EL (cell line): ENCODE data around the gene YPEL4.

ENCODE experiments used
- DNase-seq: peaks from one replicate; pipeline ENCODE4 v3.0.0-alpha.2; 2016

The YPEL4 gene

DNA sequence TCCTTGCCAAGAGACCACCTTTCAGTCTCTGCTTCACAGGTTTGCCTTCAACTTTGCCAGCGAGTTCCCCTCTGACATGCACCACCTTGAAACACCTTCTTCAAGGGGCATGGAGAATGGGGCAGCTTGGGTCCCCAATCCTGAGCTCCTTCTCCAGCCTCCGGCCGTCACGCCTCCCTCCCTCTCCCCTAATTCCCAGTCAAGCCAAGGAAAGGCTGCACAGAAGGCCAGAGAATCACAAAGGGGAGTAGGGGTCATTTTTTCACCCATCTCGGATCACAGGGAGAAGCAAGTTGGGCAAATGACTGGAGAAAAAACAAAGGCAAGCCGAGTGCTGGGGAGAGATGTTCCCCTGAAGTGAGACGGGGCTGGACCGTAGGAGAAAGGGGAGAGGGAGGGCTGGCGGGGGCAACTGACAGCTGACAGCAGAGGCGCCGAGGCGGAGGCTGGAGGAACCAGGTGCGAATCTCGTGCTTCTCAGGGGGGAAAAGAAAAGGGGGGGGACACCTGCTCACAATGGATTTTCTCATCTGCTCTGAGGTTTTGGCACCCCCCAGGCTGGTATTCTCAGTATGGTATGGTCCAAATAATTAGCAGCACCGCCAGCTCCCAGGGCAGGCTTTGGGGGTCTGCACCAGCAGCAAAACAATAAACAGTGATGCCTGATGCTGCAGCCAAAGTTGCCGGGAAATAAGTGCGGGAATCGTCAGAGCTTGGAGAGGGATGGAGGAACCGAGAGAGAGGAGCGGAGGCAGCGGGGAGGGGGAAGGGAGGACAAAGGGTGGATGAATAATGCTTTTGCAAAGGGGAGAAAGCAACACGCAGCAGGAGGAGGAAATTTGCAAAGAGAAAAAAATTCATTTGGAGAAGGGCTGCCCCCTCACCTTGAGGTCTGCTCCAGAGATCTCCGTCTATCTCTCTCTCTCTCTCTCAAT lies 644 bp downstream of the YPEL4 start:
- peak; percentile 57 for DNase-seq

DNA sequence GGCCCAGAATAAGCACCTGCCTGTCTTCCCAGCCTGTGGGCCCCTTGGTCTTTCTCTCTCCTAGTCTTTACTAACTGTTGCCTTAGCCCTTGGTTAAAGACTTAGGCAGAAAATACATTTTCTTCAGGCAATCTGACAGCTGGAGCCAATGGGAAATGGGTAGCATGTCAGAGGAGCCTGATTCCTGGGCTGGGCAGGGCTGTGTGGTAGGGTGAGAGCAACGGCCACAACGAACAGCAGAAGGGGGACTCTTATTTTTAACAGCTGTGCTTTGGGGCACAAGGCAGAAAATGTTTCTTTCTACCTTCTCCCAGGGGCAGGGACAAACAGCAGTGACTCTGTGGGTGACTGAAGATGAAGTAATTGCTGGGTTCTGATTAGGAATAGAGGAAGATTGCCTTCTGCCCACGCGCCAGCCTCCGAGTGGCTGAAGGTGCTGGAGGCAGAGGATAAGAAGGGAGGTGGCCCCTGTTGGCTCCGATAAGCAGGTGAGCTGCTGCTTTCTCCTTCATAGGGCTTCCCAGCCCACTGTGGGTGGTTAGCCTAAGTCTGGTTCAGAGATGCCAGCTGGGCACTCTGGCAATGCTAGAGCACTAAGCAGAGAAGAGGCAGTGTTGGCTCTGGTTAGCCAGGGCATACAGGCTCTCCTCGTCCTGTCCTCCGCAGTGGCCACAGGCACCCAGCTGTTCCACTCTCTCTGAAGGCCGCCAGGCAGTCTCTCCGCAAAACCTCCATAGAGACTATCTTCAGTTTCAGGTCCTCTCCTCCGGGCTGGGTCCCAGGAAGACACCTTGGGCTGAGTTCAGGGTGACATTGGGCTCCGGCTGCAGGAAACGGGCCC lies 1.5 kb downstream of the YPEL4 start:
- DNase-seq: no peak

DNA sequence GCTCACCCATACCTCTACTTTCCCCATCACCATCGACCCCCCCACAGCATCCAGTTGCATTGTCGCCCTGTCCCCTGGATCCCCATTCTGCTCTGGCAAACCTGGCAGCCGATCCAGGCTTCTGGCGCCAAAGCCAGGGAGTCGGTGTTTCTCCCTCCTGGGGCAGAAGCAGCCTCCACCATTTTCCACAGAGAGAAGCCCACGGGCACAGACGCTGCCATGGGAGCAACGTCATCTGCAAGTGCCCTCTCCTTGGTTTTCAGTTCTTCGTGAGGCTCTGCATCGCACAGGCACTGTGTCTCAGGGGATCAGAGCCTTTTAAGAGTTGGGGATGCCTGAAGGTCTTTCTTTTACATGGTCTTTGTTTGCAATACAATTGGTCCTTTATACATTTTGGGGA lies 2.3 kb downstream of the YPEL4 start:
- DNase-seq: no peak

DNA sequence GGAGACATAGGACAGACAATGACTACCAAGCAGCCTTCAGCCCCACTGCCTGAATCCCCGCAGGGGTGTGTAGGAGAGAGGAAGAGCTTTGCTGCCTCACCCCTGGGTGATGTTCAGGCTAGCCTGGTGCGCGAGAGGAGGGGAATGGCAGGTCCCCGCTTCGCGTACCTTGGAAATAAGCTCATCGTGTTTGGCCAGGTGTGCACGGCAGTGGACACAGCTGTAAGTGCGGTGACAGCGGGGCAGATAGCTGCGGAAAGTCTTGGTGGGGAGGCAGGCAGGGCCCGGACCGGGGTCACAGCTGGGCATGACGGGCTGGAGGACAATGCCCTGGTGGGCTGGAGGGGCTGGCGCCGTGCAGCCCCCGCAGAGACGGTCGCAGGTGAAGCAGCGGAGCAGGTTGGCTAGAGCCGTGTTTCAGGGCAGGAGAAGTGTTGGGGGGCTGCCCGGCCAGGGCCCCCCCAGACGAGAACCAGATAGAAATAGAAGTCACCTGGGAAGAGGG lies 2.9 kb downstream of the YPEL4 start:
- no peak for DNase-seq

DNA sequence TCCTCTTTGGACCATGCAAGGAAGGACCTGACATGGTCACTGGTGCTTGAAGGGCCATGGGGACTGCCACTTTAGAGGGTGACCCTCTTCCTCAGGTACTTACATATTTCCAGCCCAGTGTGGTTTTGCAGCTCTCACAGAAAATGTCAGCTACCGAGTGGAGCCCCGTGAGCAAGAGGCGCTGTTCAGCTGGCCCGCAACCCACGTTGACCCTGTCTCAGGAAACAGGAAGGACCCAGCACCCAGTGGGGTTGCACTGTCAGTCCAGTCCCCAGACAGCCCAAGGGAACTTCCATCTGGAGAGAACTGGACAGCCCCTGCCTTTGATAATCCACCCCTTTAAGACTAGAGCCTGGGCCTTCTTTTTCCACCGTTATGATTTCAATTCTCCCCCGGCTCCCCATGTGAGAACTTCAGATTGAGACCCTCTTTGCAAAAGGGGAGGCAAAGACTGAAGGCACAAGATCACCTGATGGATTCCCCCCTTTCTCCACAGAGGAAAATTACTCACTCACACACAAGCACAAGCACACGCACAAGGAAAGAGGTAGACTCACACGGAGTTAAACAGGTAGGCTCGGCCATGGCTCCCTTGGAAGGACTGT lies 3.4 kb downstream of the YPEL4 start:
- no peak for DNase-seq

DNA sequence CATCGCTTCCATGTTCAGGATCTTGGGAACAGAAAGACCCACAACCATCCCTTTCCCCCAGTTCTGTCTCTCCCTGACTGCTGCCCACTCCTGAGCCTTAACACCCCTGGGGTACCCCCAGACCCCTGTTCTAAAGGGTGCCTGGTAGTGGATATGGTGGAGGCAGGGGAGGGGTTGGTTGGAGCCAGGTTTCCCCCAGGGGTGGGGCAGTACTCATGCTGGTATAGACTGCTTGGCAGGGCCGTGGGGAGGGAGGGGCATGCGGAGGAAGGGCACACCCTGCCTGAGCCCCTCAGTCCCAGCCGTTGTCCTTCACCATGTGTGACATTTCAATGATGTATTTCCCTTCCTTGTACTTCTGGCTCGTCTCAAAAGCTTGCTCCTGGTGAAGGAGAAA lies 4.0 kb downstream of the YPEL4 start:
- DNase-seq: no peak

DNA sequence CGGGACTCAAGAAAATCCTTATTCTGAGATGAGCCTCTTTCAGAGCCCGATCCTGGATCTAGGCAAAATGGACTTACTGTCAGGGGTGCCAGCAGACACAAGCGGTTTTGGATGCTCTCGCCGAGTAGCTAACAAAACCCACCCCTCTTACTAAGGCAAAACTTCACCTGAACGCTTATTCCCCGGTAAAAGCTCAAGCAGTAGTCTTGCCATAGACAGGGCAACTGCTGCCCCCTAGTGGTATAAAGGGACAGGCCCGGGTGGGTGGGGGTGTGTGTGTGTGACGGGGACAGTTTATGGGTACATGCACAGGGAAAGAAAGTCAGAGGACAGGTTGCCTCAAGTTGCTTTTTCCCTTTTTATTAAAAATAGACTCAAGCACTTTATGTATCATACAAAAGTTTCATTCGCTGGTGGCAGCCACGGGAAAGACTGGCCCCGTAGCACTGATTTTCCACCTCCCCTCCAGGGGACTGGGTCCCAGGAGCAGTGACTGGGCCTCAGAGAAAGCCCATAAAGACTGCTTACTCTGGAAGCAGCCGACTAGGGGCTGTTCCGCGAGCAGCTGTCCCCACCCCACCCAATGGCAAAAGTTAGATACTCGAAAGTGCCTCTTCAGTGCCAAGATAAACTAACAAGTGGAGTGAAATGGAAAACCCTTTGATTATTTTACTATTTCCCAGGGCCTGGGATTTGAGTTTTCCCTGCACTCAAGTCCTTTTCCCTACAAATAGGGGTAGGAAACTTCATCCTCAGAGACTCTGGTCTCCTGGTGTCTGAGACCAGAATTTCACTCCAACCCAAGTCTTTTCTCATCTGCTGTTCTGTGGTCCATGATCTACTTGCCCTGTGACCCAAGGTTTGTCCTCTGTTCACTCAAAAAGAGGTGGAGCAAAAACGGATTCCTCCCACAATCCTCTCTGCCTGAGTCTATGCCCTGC lies 4.7 kb downstream of the YPEL4 start:
- peak; percentile 73 for DNase-seq

DNA sequence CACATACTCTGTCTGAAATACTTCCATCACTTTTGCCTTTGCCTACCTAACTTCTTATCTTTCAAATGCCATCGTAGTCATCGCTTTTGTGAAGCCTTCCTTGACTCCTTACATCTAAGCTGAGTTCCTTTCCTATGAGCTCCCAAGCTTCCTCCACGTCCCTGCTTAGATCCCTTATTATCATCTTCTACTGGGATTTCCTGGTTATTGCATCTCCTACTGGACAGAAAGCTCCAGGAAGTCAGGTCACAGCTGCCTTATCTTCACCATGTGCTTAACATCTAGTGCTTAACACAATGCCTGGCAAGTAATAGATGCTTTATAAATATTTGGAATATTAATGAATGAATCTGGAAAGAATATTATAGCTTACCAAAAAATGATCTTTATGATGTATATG lies 5.9 kb downstream of the YPEL4 start:
- DNase-seq: no peak

DNA sequence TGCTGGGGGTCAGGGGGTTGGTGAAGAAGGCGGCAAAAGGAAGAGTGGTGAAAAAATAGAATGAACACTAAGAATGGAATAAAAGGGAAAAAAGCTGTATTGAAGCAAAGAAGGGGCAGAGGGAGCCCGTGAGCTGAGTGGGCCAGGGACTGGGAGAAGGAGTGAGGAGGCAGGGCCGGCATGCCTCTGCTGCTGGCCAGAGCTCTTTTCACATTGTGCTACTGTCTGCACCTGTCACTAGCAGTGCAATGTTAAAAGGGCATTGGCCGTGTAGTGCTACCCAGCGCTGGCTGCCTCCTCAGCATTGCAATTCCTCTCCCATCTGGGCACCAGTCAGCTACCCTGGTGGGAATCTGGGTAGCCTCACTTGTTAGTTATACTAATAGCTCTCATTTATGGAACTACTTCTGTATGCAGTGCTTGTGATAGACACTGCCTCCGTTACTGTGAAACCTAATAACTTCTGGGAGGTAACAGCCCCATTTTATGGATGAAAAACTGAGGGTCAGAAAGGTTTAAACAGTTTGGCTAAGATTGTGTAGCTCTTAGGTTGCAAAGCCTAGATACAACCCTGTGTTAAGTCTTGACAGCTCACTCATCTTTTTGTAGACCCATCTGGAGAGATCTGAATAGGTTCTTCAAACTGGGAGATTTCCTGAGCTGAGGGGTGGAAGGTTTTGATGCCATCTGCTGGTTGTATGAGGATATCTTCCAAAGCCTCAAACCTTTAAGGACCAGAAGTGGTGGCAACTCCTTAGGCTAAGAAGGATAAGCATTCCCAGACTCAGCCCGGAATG lies 8.5 kb downstream of the YPEL4 start:
- DNase-seq: peak; percentile 64

DNA sequence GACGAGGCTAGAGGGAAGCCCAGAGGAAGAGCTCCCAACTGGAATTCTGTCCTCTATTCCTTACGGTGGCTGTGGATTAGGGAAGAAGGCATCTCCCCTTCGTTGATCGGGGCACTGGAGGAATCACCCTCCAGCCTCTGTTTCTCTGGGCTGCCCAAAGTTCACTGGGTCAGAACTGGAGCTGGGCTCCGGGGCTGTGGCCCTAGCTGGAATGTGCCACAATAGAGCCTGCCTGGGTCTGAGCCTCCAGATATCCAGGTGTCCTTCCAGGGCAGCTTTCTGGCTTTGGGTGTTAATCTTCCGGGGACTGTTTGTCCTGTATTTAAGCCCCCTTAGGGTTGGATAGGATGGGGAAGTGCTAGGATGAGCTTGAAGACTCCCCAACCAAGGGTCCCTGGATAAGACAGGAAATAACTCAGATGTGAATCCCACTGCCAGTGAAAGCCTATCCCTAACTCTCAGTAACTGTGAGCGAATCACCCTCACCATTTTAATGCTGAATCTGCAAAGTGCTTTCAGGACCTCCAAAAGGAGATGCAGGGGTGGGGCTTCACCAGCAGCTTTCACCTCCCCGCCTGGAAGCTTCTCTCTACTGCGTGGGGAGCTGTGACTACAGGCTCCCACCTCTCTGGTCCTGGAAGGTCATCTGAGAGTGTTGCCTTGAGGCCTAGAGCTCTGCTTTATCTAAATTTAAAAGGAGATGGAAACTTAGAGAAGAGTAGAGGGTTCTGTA lies 9.5 kb downstream of the YPEL4 start:
- DNase-seq: no peak

DNA sequence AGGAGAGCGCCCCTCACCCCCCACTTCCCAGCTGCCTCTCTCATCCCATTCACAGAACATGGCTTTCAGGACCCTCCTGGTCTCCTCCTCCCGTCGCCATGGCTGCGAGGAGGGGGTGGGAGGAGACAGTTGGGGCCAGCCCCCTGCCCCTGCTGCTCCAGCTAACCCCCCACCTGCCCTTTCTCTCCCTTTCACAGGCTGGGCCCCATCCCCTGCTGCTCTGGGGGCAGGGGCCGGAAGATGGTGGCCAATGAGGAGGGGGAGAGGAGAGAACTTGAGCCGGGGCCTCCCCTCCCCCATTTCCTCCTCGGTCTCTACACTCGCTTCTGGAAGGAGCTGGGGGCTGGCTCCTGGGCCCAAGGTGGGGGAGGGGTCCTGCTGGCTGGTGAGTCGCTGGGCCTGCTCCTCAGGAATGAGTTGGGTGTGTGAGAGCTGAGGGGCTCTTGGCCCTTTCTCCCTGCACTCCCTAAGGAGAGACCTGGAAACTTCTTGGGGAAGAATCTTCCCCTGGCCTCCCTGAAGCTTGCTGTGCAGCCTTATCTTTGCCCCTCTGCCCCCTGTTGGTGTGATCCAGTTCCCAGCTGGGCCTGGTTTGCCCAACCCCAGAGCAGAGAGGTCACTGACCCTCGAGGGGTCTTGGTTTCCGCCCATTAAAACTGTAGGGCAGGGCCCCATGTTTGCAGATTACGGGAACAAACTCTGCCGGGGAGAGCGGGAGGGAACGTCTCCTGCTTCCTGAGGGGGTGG lies 10.2 kb downstream of the YPEL4 start:
- DNase-seq: peak; percentile 63

DNA sequence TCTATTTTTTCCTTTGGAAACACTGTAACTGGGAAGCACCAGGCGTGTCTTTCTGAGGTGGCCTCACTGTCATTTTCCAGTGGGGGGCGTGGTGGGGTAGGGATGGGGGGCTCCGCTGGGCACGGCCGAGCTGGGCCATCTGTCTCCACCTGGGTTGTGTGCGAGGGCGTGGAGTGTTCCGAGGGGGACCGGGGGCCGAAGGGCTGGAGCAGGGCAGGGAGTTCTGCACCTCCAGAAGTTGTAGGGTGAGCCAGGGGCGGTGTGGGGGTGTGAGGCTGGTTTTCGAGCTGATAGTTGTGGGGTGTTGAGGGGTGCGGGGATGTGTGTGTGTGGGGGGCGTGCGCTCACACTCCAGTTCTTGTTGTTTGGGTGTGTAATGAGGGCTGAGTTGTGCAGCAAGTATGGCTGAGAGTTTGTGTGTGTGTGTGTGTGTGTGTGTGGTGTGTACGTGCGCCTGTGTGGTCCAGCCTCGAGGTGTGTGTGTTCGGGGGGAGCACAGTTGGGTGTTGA lies 10.8 kb downstream of the YPEL4 start:
- no peak for DNase-seq

DNA sequence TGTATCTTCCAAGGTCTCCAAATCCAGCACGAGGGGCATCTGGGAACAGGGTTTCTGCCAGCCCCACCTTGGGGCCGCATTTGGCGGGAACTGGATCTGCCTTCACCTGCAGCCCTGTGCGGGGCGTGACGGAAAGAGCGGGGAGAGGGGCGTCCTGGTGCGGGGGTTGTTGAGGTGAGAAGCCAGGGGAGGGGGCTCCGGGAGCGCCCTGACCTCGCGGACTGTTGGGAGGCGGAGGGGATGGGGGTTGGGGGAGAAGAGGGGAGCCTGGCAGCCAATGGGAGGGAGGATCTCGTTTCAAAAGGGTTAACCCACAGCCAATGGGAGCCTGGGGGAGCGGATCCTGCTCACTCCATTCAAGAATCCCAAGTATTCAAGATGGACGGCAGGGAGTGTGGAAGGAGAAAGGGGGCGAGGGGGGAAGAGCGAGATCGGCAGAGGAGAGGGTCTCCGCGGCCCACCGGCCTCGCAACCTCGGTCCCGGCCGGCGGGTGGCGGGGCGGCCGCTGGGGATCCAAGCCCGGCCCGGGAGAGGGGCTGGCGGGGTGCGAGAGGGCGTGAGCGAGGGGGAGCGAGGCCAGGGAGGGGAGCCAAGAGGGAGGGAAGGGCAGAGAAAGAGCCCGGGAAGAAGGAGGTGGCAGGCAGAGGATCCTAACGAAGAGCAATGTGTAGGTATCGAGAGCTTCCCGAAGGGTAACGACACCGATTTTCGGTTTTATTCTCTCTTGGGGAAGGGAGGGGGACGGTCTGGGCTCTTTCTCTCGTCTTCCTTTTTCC lies 11.5 kb downstream of the YPEL4 start:
- peak; percentile 93 for DNase-seq

DNA sequence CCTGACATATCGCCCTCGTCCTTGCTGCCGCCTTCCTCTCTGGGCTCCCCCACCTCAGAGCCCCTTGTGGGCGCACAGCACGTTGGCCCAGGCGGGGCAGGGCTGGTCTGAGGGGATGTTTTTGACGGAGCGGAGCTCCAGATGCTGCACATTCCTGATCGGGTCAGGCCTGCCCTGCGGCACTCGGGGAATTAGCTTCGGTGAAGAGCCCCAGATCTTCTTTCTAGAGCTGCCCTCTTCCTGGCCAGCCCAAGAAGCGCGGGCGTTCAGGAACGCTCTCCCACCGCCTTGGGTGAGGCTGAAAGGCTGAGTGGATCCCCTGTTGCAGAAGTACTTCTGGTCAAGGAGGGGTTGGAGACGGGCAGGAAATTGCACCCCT lies 12.1 kb downstream of the YPEL4 start:
- DNase-seq: peak; percentile 86

DNA sequence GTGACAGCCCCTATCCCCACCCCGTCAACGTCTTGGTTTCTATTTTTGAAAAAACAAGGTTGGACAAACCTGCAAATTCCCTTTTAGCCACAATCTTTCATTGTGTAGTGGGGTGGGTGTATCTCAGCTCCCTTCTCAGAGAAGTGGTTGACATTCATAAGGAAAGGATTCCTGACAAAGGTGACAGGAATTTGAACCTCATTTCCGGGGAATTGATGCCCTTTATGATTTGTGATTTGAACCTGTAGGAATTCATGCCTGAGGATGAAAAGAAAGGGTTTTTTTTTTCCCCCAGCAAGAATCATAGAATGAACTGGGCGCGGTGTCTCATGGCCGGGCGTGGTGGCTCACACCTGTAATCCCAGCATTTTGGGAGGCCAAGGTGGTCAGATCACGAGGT lies 14.5 kb downstream of the YPEL4 start:
- no peak for DNase-seq

DNA sequence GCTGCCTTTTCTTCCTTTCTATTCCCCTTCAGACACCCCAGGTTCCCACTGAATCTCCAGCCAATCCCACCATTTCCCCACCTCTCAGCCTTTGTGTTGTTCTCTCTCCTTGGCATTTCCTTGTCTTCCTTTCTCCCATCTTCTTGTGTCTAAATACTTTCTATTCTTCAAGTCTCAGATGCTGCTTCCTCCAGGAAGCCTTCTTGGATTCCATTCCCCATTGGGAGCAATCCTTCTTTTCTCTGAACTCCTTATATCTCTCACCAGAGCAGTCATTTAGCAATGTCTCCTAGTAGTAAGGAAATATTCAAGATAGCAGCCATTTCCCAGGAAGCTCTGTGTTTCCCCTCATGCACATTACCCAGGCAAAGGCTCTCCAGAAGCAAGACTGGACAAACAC lies 15.4 kb downstream of the YPEL4 start:
- DNase-seq: no peak

DNA sequence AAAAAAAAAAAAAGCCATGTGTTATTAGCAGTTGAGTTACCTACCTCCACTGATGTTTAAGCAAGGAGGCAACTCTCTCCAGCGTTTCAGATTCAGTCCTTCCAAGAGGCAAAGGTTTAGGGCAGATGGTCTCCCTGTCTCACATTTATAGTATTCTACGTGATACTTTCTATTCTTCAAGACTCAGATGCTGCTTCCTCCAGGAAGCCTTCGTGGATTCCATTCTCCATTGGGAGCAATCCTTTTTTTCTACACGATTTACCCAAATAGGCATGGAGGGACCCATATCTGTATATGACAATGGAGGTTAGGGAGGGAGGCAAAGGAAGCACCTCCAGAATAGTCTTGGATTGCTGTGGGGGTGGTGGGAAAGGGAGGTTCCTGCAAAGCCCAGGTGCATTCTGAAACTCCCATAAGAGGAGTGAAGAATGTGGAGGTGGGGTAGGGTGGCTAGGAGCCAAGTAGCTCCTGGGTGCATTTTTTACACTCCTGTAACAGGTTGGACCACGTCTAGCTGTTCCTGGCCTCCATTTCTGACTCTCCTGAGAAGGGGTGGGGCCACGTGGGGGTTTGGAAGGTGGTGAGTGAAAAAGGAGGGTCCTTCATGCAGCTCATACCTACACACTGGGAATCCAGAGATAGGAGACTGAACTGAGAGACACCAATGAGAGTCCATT lies 16.2 kb downstream of the YPEL4 start:
- DNase-seq: no peak

DNA sequence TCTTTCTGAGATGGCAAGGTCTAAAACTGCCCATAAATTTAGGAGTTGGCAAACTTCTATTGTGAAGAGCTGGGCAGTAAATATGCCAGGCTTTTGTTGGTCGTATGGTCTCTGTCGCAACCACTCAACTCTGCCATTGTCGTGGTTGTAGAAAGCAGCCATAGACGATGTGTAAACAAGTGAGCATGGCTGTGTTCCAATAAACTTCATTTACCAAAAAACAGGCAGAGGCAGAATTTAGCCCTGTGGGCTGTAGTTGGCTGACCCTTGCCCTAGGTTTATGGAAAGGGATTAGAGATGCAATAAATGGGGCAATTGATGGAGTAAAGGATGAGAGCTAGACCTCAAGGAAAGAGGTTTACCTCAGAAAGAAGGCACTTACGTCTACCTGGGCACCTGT lies 17.6 kb downstream of the YPEL4 start:
- DNase-seq: no peak
